ENCODE measurements around the gene MERTK.
"Not testable (repeated sequence)": the region's sequence is repeated elsewhere in the genome, so short reads cannot be mapped to it uniquely, and the experiment has no call there.

The MERTK gene

GRCh38 chr2:111904726-111905474, 6.5 kb downstream of the MERTK start:
- H3K27ac ChIP-seq = peak overlapping the region; percentile 65
- no peak for TF ChIP-seq ZFX (IDR thresholded peaks at IDR 0.05)
- TF ChIP-seq CTCF (conservative IDR thresholded peaks at IDR 0.05) = no peak

GRCh38 chr2:111905475-111905869, 7.1 kb downstream of the MERTK start:
- peak overlapping the region; percentile 65 for H3K27ac ChIP-seq

DNA sequence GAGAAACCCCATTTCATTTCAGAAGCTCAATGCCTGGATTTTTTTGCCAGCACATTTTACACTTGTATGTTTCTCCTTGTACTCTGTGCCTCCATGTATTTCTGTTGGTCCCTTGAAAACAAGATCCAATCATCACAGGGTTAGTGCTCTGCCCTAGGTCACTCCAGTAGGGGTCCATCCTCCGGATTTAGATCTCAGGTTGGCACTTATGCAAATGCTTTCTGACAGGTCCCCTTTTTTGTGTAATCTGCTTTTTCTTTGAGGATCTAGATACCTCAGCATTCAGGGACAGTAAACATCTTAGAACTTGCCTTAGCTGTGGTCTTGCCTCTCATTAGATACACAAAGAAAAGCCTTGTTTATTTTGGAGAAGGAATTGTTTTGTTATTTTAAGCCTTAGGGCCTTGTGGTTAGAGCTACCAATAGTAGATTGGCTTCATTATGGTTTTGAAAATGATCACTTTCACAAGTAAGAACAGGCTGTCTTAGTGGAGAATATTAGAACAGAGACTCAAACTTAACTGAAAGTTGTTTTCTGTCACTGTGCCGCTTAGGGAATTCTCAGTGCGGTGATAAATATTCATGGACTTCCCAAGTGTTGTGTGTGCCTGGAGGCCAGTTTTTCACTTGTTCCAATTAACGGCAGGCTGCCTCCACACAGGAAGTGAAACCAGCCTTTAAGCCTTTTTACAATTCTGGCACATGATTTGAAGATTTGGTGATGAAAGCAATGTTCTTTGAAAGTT, 7.8 kb downstream of the MERTK start:
- H3K27ac ChIP-seq = peak overlapping the region; percentile 65
- TF ChIP-seq CTCF (conservative IDR thresholded peaks at IDR 0.05) (no peak), ZFX (IDR thresholded peaks at IDR 0.05) (no peak)

GRCh38 chr2:111908578-111908977, 10.2 kb downstream of the MERTK start:
- H3K27ac ChIP-seq = no peak overlapping the region
- TF ChIP-seq CTCF (conservative IDR thresholded peaks at IDR 0.05) = no peak
- TF ChIP-seq ZFX (IDR thresholded peaks at IDR 0.05) = no peak

DNA sequence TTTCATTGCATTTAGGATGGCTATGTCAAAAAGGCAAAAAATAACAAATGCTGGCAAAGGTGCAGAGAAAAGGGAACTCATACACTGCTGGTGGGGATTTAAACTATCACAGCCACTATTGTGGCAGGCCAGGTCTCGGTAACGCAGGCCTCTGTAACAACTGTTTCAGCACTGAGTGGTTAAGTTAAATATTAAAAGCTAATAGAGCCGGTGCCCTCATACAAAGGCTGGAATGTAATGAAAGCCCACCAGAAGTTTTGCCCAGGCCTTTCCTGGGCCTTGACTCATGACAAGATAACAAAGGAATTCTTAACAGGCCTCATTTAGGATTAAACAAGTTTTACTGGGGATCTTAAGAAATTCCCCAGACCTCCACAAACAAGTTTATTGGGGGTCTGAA, 10.7 kb downstream of the MERTK start:
- no peak overlapping the region for H3K27ac ChIP-seq
- TF ChIP-seq CTCF (conservative IDR thresholded peaks at IDR 0.05) = no peak
- TF ChIP-seq ZFX (IDR thresholded peaks at IDR 0.05) = no peak

GRCh38 chr2:111909997-111910396, 11.6 kb downstream of the MERTK start:
- H3K27ac ChIP-seq = not testable (repeated sequence)

DNA sequence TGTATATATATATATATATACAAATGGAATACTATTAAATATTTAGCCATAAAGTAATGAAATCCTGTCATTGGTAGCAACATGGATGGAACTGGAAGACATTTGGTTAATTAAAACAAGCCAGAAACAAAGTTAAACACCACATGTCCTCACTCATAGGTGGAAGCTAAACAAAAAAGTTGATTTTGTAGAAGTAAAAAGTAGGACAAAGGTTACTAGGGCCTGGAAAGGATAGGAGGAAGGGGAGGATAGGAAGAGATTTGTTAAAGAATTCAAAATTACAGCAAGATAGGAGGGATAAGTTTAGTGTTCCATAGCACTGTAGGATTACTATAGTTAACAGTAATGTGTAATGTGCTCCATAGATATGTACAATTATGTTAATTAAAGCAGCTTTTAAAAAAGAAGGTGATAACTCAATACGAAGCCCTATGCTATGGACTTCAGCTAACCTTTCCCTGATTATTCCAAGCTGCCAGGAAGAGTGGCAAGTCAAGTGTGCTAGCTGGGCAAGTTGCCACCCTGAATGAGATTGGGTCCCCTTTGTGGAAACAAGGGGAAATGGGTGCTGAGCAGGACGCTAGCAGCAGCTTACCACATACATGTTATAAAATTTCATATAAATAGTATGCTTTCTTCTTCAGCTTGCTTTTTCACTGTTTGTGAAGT, 12.3 kb downstream of the MERTK start:
- TF ChIP-seq CTCF (conservative IDR thresholded peaks at IDR 0.05) (no peak), ZFX (IDR thresholded peaks at IDR 0.05) (no peak)
- H3K27ac ChIP-seq = no peak overlapping the region

DNA sequence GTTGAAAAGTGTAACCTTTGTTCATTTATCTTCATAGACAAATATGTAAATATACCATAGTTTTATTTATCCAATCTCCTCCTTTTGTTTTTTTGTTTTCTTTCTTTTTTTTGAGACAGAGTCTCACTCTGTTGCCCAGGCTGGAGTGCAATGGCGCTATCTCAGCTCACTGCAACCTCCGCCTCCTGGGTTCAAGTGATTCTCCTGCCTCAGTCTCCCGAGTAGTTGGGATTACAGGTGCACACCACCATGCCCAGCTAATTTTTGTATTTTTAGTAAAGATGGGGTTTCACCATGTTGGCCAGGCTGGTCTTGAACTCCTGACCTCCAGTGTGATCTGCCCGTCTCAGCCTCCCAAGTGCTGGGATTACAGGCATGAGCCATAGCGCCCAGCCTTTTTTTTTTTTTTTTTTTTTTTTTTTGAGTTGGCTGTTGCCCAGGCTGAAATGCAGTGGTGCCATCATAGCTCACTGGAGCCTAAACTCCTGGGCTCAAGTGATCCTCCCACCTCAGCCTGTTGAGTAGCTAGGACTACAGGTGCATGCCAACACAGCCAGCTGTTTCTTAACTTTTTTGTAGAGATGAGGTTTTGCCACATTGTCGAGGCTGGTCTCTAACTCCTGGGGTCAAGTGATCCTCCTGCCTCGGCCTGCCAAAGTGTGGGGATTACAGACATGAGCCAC, 13.0 kb downstream of the MERTK start:
- H3K27ac ChIP-seq = not testable (repeated sequence)

Measured in C4-2B (cell line).